OCI-LY7 (cell line): ENCODE measurements around the gene CRYBG3.

ENCODE experiments used
- EZH2phosphoT487 ChIP-seq: fragments of 200-600 bp; sonication (generic); IDR thresholded peaks from 2 replicates; pipeline ENCODE4 v1.6.1; 2018; ENCODE audit warnings: low read depth, borderline replicate concordance, mild to moderate bottlenecking, mixed run types, antibody characterized with exemption, low read length, moderate library complexity, mixed read lengths
- TF ChIP-seq, protein P1 (sequence below): fragments of 200-600 bp; sonication (generic); conservative IDR thresholded peaks from 2 replicates; pipeline ENCODE4 v1.5.1; 2014; ENCODE audit warnings: mild to moderate bottlenecking, antibody characterized with exemption, low read length, moderate library complexity, mixed read lengths

DNA sequence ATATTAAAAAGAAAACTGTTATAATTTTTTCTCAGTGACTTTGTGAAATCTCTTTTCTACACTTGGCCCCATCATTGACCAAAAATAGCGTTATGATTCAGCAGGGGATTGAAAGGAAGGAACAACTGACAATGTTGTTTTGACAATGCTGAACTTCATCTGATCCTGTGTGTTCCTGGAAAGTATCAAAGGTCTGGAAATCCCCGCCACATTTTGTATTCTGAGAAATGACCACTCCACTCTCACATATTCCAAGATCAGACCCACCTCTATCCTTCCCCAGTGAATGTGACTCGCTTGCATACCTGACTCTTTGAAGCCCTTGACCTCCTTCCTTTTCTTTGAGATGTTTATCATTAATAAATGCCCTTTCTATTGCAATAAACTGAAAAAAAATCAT lies 160.1 kb downstream of the CRYBG3 start:
- TF ChIP-seq, protein P1, sequence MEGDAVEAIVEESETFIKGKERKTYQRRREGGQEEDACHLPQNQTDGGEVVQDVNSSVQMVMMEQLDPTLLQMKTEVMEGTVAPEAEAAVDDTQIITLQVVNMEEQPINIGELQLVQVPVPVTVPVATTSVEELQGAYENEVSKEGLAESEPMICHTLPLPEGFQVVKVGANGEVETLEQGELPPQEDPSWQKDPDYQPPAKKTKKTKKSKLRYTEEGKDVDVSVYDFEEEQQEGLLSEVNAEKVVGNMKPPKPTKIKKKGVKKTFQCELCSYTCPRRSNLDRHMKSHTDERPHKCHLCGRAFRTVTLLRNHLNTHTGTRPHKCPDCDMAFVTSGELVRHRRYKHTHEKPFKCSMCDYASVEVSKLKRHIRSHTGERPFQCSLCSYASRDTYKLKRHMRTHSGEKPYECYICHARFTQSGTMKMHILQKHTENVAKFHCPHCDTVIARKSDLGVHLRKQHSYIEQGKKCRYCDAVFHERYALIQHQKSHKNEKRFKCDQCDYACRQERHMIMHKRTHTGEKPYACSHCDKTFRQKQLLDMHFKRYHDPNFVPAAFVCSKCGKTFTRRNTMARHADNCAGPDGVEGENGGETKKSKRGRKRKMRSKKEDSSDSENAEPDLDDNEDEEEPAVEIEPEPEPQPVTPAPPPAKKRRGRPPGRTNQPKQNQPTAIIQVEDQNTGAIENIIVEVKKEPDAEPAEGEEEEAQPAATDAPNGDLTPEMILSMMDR = no peak
- TF ChIP-seq EZH2phosphoT487 = no peak
